HG02759 (cell line): ENCODE results near the gene HSD17B4.
"Not testable (repeated sequence)": the region's sequence is repeated elsewhere in the genome, so short reads cannot be mapped to it uniquely, and the experiment has no call there.

Source experiments
- ATAC-seq: cut with Tn5 transposase; IDR thresholded peaks from one replicate; pipeline ENCODE4 v1.9.1; 2021; ENCODE audit warnings: mild to moderate bottlenecking, moderate library complexity; ENCODE audit not compliant: unreplicated experiment

HSD17B4 gene

GRCh38 chr5:119452373-119453039, at the start of gene HSD17B4:
TSS of gene HSD17B4 (plus strand) at chr5:119452497. CDS start at chr5:119452576, 79 bp downstream.
- ATAC-seq: peak; percentile 95

GRCh38 chr5:119402555-119402954, 49.7 kb upstream of the HSD17B4 start:
- ATAC-seq: no peak

GRCh38 chr5:119404033-119404432, 48.3 kb upstream of the HSD17B4 start:
- ATAC-seq: no peak

GRCh38 chr5:119405419-119405818, 46.9 kb upstream of the HSD17B4 start:
- ATAC-seq: peak; percentile 38

- no peak for ATAC-seq
Measured at GRCh38 chr5:119406551-119407110, 45.7 kb upstream of the HSD17B4 start.

GRCh38 chr5:119409235-119409815, 43.0 kb upstream of the HSD17B4 start:
- ATAC-seq: peak; percentile 26

GRCh38 chr5:119410448-119411159, 41.7 kb upstream of the HSD17B4 start:
- peak; percentile 43 for ATAC-seq

GRCh38 chr5:119411361-119412278, 40.7 kb upstream of the HSD17B4 start:
- peak; percentile 63 for ATAC-seq

GRCh38 chr5:119412279-119413227, 39.7 kb upstream of the HSD17B4 start:
- ATAC-seq: no peak

- ATAC-seq: peak; percentile 36
Measured at GRCh38 chr5:119414124-119414734, 38.1 kb upstream of the HSD17B4 start.

GRCh38 chr5:119417891-119418605, 34.2 kb upstream of the HSD17B4 start:
- no peak for ATAC-seq

- peak; percentile 80 for ATAC-seq
Measured at GRCh38 chr5:119418606-119419100, 33.6 kb upstream of the HSD17B4 start.

- ATAC-seq: no peak
Measured at GRCh38 chr5:119420169-119420568, 32.1 kb upstream of the HSD17B4 start.

GRCh38 chr5:119426057-119426456, 26.2 kb upstream of the HSD17B4 start:
- ATAC-seq: no peak

GRCh38 chr5:119427060-119427459, 25.2 kb upstream of the HSD17B4 start:
- ATAC-seq: no peak

- not testable (repeated sequence) for ATAC-seq
Measured at GRCh38 chr5:119427596-119427995, 24.7 kb upstream of the HSD17B4 start.

GRCh38 chr5:119428166-119428565, 24.1 kb upstream of the HSD17B4 start:
- not testable (repeated sequence) for ATAC-seq

- ATAC-seq: not testable (repeated sequence)
Measured at GRCh38 chr5:119428574-119428973, 23.7 kb upstream of the HSD17B4 start.
